HepG2 (cell line): ENCODE data around the gene CDS1. TPM values are rescaled to one million over a fixed set of nuclear protein-coding genes. Genes with fewer than 3 reads are reported as not detected.
A peak's percentile ranks its signal among the peaks of the same experiment; 100 is the strongest.

Source experiments
- ATF2 ChIP-seq: sonication (generic); formaldehyde crosslinking; IDR thresholded peaks from 2 replicates; pipeline ENCODE4 v1.4.0; 2020; ENCODE audit warnings: missing genetic modification reagents
- BHLHE40 ChIP-seq: IDR thresholded peaks from 2 replicates; pipeline ENCODE4 v1.6.1; 2011; ENCODE audit warnings: low read length, improper control_type of control experiment
- ESRRA ChIP-seq: sonication (generic); formaldehyde crosslinking; IDR thresholded peaks from 2 replicates; pipeline ENCODE4 v1.5.1; 2020; ENCODE audit warnings: mild to moderate bottlenecking, low read depth, missing genetic modification reagents
- HNF4G ChIP-seq, 2 experiments: sonication (generic) in 1 of 2; formaldehyde crosslinking in 1 of 2; IDR thresholded peaks; 2 replicates each; pipeline versions ENCODE4 v1.4.0 to v1.6.1; 2011 to 2020; ENCODE audit warnings: borderline replicate concordance in 2 of 2, low read depth in 2 of 2, mild to moderate bottlenecking in 2 of 2, low read length in 1 of 2, missing genetic modification reagents in 1 of 2, moderate library complexity in 1 of 2
- ISL2 ChIP-seq: sonication (generic); formaldehyde crosslinking; IDR thresholded peaks from 2 replicates; pipeline ENCODE4 v1.5.0; 2020; ENCODE audit warnings: missing genetic modification reagents
- MAFG ChIP-seq: sonication (generic); formaldehyde crosslinking; IDR thresholded peaks from 2 replicates; pipeline ENCODE4 v1.5.1; 2020; ENCODE audit warnings: mild to moderate bottlenecking, missing genetic modification reagents
- MLLT10 ChIP-seq: sonication (generic); formaldehyde crosslinking; IDR thresholded peaks from 2 replicates; pipeline ENCODE4 v1.4.0; 2020; ENCODE audit warnings: missing genetic modification reagents
- NR3C1 ChIP-seq: sonication (generic); formaldehyde crosslinking; IDR thresholded peaks from 2 replicates; pipeline ENCODE4 v1.4.0; 2020; ENCODE audit warnings: missing genetic modification reagents
- PREB ChIP-seq: sonication (generic); formaldehyde crosslinking; IDR thresholded peaks from 2 replicates; pipeline ENCODE4 v1.4.0; 2020; ENCODE audit warnings: missing genetic modification reagents
- SKI ChIP-seq: fragments of 450-650 bp; IDR thresholded peaks from one replicate; pipeline ENCODE4 v1.6.1; 2018; ENCODE audit warnings: mild to moderate bottlenecking; ENCODE audit not compliant: partially characterized antibody
- SMC3 ChIP-seq: IDR thresholded peaks from 2 replicates; pipeline ENCODE4 v1.6.1; 2011; ENCODE audit warnings: low read length, improper control_type of control experiment
- TAF1 ChIP-seq: sonication (generic); formaldehyde crosslinking; IDR thresholded peaks from 2 replicates; pipeline ENCODE4 v1.4.0; 2020; ENCODE audit warnings: missing genetic modification reagents
- USF2 ChIP-seq, 2 experiments: sonication (generic) in 1 of 2; formaldehyde crosslinking in 1 of 2; IDR thresholded peaks; 2 replicates each; pipeline versions ENCODE4 v1.5.1 to v1.6.1; 2011 to 2020; ENCODE audit warnings: borderline replicate concordance in 1 of 2, low read depth in 1 of 2, low read length in 1 of 2, mild to moderate bottlenecking in 1 of 2, missing genetic modification reagents in 1 of 2, moderate library complexity in 1 of 2
- ZBTB34 ChIP-seq: sonication (generic); formaldehyde crosslinking; IDR thresholded peaks from 2 replicates; pipeline ENCODE4 v1.8.0; 2022; ENCODE audit warnings: mild to moderate bottlenecking, missing genetic modification reagents
- ZBTB39 ChIP-seq: sonication (generic); formaldehyde crosslinking; IDR thresholded peaks from 2 replicates; pipeline ENCODE4 v1.5.0; 2020; ENCODE audit warnings: missing genetic modification reagents
- ZFP37 ChIP-seq: sonication (generic); formaldehyde crosslinking; IDR thresholded peaks from 2 replicates; pipeline ENCODE4 v1.4.0; 2020; ENCODE audit warnings: missing genetic modification reagents, borderline replicate concordance
- ZNF235 ChIP-seq: sonication (generic); formaldehyde crosslinking; IDR thresholded peaks from 2 replicates; pipeline ENCODE4 v1.8.1; 2023; ENCODE audit warnings: mild to moderate bottlenecking, missing genetic modification reagents, borderline replicate concordance
- ZNF383 ChIP-seq: sonication (generic); formaldehyde crosslinking; IDR thresholded peaks from 2 replicates; pipeline ENCODE4 v1.4.0; 2020; ENCODE audit warnings: missing genetic modification reagents, mild to moderate bottlenecking, borderline replicate concordance
- ZNF703 ChIP-seq: sonication (generic); formaldehyde crosslinking; IDR thresholded peaks from 2 replicates; pipeline ENCODE4 v1.5.1; 2020; ENCODE audit warnings: missing genetic modification reagents, mild to moderate bottlenecking, moderate library complexity, borderline replicate concordance
- ZNF792 ChIP-seq: IDR thresholded peaks from 2 replicates; pipeline ENCODE4 v1.6.1; 2016
- ZSCAN21 ChIP-seq: sonication (generic); formaldehyde crosslinking; IDR thresholded peaks from 2 replicates; pipeline ENCODE4 v1.8.0; 2022; ENCODE audit warnings: mild to moderate bottlenecking, missing genetic modification reagents, moderate library complexity, borderline replicate concordance
- polyA plus RNA-seq, 8 experiments: library from polyadenylated mRNA; depleted of rRNA in 3 of 8; stranded (reverse) in 7 of 8; unstranded in 1 of 8; fragments of >200 nt; fragmentation: Illumina TruSeq in 4 of 8; extraction: Trizol in 4 of 8; gene quantifications; 2 replicates each; pipeline versions ENCODE4 v1.2.1 to v1.2.3, GENCODE V29; 2011 to 2016; ENCODE audit warnings: low read depth in 4 of 8, missing spikeins in 1 of 8, mixed read lengths in 1 of 8; ENCODE audit not compliant: insufficient read depth in 1 of 8
- total RNA-seq, 5 experiments: library from RNA; depleted of rRNA; stranded (reverse); fragments of >200 nt; fragmentation: Illumina TruSeq; extraction: Trizol; gene quantifications; 2 replicates each; pipeline ENCODE4 v1.2.3, GENCODE V29; 2016; ENCODE audit warnings: low read depth in 1 of 5

The CDS1 gene
- total and polyA plus RNA-seq, 2 of the 13 experiments (the other 11 are each of a cell fraction or from before 2014, with no cell fraction given) = 2.1 to 3.2 TPM

- TF ChIP-seq HNF4G (IDR thresholded peaks at IDR 0.05; ENCODE audit: borderline replicate concordance, low read depth, low read length) = no peak
- TF ChIP-seq HNF4G (CRISPR knock-in tag; IDR thresholded peaks at IDR 0.05; ENCODE audit: borderline replicate concordance, low read depth) = no peak
- no peak for TF ChIP-seq USF2 (IDR thresholded peaks at IDR 0.05; ENCODE audit: low read depth, low read length)
- no peak for TF ChIP-seq USF2 (CRISPR knock-in tag; IDR thresholded peaks at IDR 0.05; ENCODE audit: borderline replicate concordance)
- TF ChIP-seq MLLT10 (CRISPR knock-in tag) = no peak
- TF ChIP-seq ISL2 (CRISPR knock-in tag) = no peak
- no peak for TF ChIP-seq NR3C1 (CRISPR knock-in tag)
- TF ChIP-seq ZNF235 = no peak
- no peak for TF ChIP-seq ZNF703 (CRISPR knock-in tag)
- no peak for TF ChIP-seq ATF2 (CRISPR knock-in tag)
- no peak for TF ChIP-seq ZNF792 (CRISPR knock-in tag)
- peak; percentile 38 for TF ChIP-seq ZSCAN21 (CRISPR knock-in tag)
- TF ChIP-seq ZBTB39 (CRISPR knock-in tag) = 0 out of 2 replicates have a peak, but pooled peaks have one; percentile 46
- no peak for TF ChIP-seq ZBTB34 (CRISPR knock-in tag)
- no peak for TF ChIP-seq SKI
- TF ChIP-seq TAF1 (CRISPR knock-in tag) = no peak
- no peak for TF ChIP-seq SMC3
- TF ChIP-seq ZNF383 (CRISPR knock-in tag) = no peak
- TF ChIP-seq ZFP37 = no peak
- peak; percentile 20; the same call in 1 of the 2 replicates for TF ChIP-seq BHLHE40
- TF ChIP-seq ESRRA (CRISPR knock-in tag) = no peak
- no peak for TF ChIP-seq MAFG (CRISPR knock-in tag)
- no peak for TF ChIP-seq PREB (CRISPR knock-in tag)
These were observed 482 bp upstream of the CDS1 start (continued) for GRCh38 chr4:84582302-84582987.
